Breast epithelium (tissue), 3 donors: ENCODE measurements around the gene SELENOP.

ENCODE experiments used
- CTCF ChIP-seq, 3 donors: fragments of 450-650 bp; IDR thresholded peaks; one replicate each; pipeline ENCODE4 v1.5.1; 2016 to 2017; ENCODE audit warnings: antibody characterized with exemption in 3 of 3, mild to moderate bottlenecking in 3 of 3, moderate library complexity in 3 of 3
- POLR2A ChIP-seq: fragments of 450-650 bp; IDR thresholded peaks from one replicate; pipeline ENCODE4 v1.6.1; 2016; ENCODE audit warnings: antibody characterized with exemption, mild to moderate bottlenecking, moderate library complexity
- POLR2AphosphoS5 ChIP-seq, 3 donors: sonication (generic); formaldehyde crosslinking; IDR thresholded peaks; one replicate each; pipeline ENCODE4 v1.6.1; 2017; ENCODE audit warnings: antibody characterized with exemption in 3 of 3

DNA sequence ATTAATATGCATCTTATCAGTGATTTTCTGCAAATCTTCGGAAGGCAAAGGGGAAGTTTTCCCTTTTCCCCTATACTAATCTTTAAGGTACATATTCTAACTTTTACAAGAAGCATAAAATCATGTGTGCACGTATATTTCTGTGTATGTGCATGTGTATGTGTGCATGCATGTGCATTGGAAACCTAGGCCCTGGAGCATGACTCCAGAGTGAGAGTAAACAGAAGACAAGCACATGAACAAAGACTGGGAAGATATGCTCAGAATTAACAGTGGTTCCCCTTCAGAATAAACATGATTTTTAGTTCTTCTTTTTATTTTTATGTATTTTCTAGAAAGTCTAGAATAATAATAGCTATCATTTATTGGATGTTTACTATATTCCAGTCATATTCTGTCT lies 10.9 kb upstream of the SELENOP start:
- TF ChIP-seq POLR2A (no peak), CTCF (IDR thresholded peaks at IDR 0.05) (no peak), POLR2AphosphoS5 (IDR thresholded peaks at IDR 0.05) (no peak)
